ENCODE data around the gene IFNG-AS1.

Gene IFNG-AS1

GRCh38 chr12:67968321-67968720, 20.9 kb upstream of the IFNG-AS1 start:
- H3K4me1 ChIP-seq (ENCODE audit: insufficient read depth, low read length) = peaks cover 11% of the 10 kb centered on the region
- no peak overlapping the region for H3K27ac ChIP-seq (ENCODE audit: low read depth, low read length)
- no peak overlapping the region for H3K9ac ChIP-seq (ENCODE audit: low read length)
- H3K36me3 ChIP-seq (ENCODE audit: insufficient read depth, low read length) = no peaks in the 10 kb centered on the region
- H3K27me3 ChIP-seq (ENCODE audit: control insufficient read depth in 1 of 2, insufficient read depth in 2 of 2, low read length in 2 of 2) = no peaks in the 10 kb centered on the region
- H3K9me3 ChIP-seq (ENCODE audit: low read length) = no peaks in the 10 kb centered on the region
- H3K4me3 ChIP-seq (ENCODE audit: low read depth in 1 of 2, low read length in 2 of 2) = no peak overlapping the region

- H3K27me3 ChIP-seq (ENCODE audit: control insufficient read depth in 1 of 2, insufficient read depth in 2 of 2, low read length in 2 of 2) = no peaks in the 10 kb centered on the region
- H3K36me3 ChIP-seq (ENCODE audit: insufficient read depth, low read length) = no peaks in the 10 kb centered on the region
- peaks cover 11% of the 10 kb centered on the region for H3K4me1 ChIP-seq (ENCODE audit: insufficient read depth, low read length)
- H3K9ac ChIP-seq (ENCODE audit: low read length) = no peak overlapping the region
- H3K27ac ChIP-seq (ENCODE audit: low read depth, low read length) = no peak overlapping the region
- H3K4me3 ChIP-seq (ENCODE audit: low read depth in 1 of 2, low read length in 2 of 2) = no peak overlapping the region
- no peaks in the 10 kb centered on the region for H3K9me3 ChIP-seq (ENCODE audit: low read length)
Measured at GRCh38 chr12:67968725-67969124, 20.5 kb upstream of the IFNG-AS1 start.

GRCh38 chr12:67969134-67969802, 20.0 kb upstream of the IFNG-AS1 start:
- Histone ChIP-seq H3K9ac (ENCODE audit: low read length) (no peak overlapping the region), H3K27ac (ENCODE audit: low read depth, low read length) (no peak overlapping the region), H3K4me1 (ENCODE audit: insufficient read depth, low read length) (peaks cover 11% of the 10 kb centered on the region), H3K27me3 (ENCODE audit: control insufficient read depth in 1 of 2, insufficient read depth in 2 of 2, low read length in 2 of 2) (no peaks in the 10 kb centered on the region), H3K36me3 (ENCODE audit: insufficient read depth, low read length) (no peaks in the 10 kb centered on the region), H3K9me3 (ENCODE audit: low read length) (no peaks in the 10 kb centered on the region), H3K4me3 (ENCODE audit: low read depth in 1 of 2, low read length in 2 of 2) (no peak overlapping the region)

- no peak overlapping the region for H3K4me3 ChIP-seq (ENCODE audit: low read depth in 1 of 2, low read length in 2 of 2)
- H3K36me3 ChIP-seq (ENCODE audit: insufficient read depth, low read length) = no peaks in the 10 kb centered on the region
- H3K27ac ChIP-seq (ENCODE audit: low read depth, low read length) = no peak overlapping the region
- no peaks in the 10 kb centered on the region for H3K4me1 ChIP-seq (ENCODE audit: insufficient read depth, low read length)
- no peaks in the 10 kb centered on the region for H3K27me3 ChIP-seq (ENCODE audit: control insufficient read depth in 1 of 2, insufficient read depth in 2 of 2, low read length in 2 of 2)
- H3K9ac ChIP-seq (ENCODE audit: low read length) = no peak overlapping the region
- H3K9me3 ChIP-seq (ENCODE audit: low read length) = no peaks in the 10 kb centered on the region
Measured at GRCh38 chr12:67977668-67978067, 11.6 kb upstream of the IFNG-AS1 start.

- H3K4me3 ChIP-seq (ENCODE audit: low read depth in 1 of 2, low read length in 2 of 2) = no peak overlapping the region
- no peak overlapping the region for H3K9ac ChIP-seq (ENCODE audit: low read length)
- no peaks in the 10 kb centered on the region for H3K9me3 ChIP-seq (ENCODE audit: low read length)
- no peaks in the 10 kb centered on the region for H3K36me3 ChIP-seq (ENCODE audit: insufficient read depth, low read length)
- no peaks in the 10 kb centered on the region for H3K4me1 ChIP-seq (ENCODE audit: insufficient read depth, low read length)
- H3K27me3 ChIP-seq (ENCODE audit: control insufficient read depth in 1 of 2, insufficient read depth in 2 of 2, low read length in 2 of 2) = no peaks in the 10 kb centered on the region
- no peak overlapping the region for H3K27ac ChIP-seq (ENCODE audit: low read depth, low read length)
Measured at GRCh38 chr12:67980391-67980790, 8.9 kb upstream of the IFNG-AS1 start.

- H3K9me3 ChIP-seq (ENCODE audit: low read length) = no peaks in the 10 kb centered on the region
- H3K27ac ChIP-seq (ENCODE audit: low read depth, low read length) = no peak overlapping the region
- H3K36me3 ChIP-seq (ENCODE audit: insufficient read depth, low read length) = no peaks in the 10 kb centered on the region
- H3K9ac ChIP-seq (ENCODE audit: low read length) = no peak overlapping the region
- no peaks in the 10 kb centered on the region for H3K27me3 ChIP-seq (ENCODE audit: control insufficient read depth in 1 of 2, insufficient read depth in 2 of 2, low read length in 2 of 2)
- no peaks in the 10 kb centered on the region for H3K4me1 ChIP-seq (ENCODE audit: insufficient read depth, low read length)
- no peak overlapping the region for H3K4me3 ChIP-seq (ENCODE audit: low read depth in 1 of 2, low read length in 2 of 2)
Measured at GRCh38 chr12:67981287-67982162, 7.7 kb upstream of the IFNG-AS1 start.

- H3K27ac ChIP-seq (ENCODE audit: low read depth, low read length) = no peak overlapping the region
- no peak overlapping the region for H3K4me3 ChIP-seq (ENCODE audit: low read depth in 1 of 2, low read length in 2 of 2)
- H3K9me3 ChIP-seq (ENCODE audit: low read length) = no peaks in the 10 kb centered on the region
- no peaks in the 10 kb centered on the region for H3K36me3 ChIP-seq (ENCODE audit: insufficient read depth, low read length)
- H3K9ac ChIP-seq (ENCODE audit: low read length) = no peak overlapping the region
- H3K4me1 ChIP-seq (ENCODE audit: insufficient read depth, low read length) = no peaks in the 10 kb centered on the region
- H3K27me3 ChIP-seq (ENCODE audit: control insufficient read depth in 1 of 2, insufficient read depth in 2 of 2, low read length in 2 of 2) = no peaks in the 10 kb centered on the region
Measured at GRCh38 chr12:67982164-67982563, 7.1 kb upstream of the IFNG-AS1 start.

- H3K4me3 ChIP-seq (ENCODE audit: low read depth in 1 of 2, low read length in 2 of 2) = no peak overlapping the region
- no peaks in the 10 kb centered on the region for H3K9me3 ChIP-seq (ENCODE audit: low read length)
- no peaks in the 10 kb centered on the region for H3K27me3 ChIP-seq (ENCODE audit: control insufficient read depth in 1 of 2, insufficient read depth in 2 of 2, low read length in 2 of 2)
- H3K4me1 ChIP-seq (ENCODE audit: insufficient read depth, low read length) = no peaks in the 10 kb centered on the region
- H3K27ac ChIP-seq (ENCODE audit: low read depth, low read length) = no peak overlapping the region
- no peaks in the 10 kb centered on the region for H3K36me3 ChIP-seq (ENCODE audit: insufficient read depth, low read length)
- H3K9ac ChIP-seq (ENCODE audit: low read length) = no peak overlapping the region
Measured at GRCh38 chr12:67986632-67987031, 2.6 kb upstream of the IFNG-AS1 start.

GRCh38 chr12:67988601-67989021, 636 bp upstream of the IFNG-AS1 start:
- Histone ChIP-seq H3K4me3 (ENCODE audit: low read depth in 1 of 2, low read length in 2 of 2) (no peak overlapping the region), H3K9me3 (ENCODE audit: low read length) (no peaks in the 10 kb centered on the region), H3K4me1 (ENCODE audit: insufficient read depth, low read length) (no peaks in the 10 kb centered on the region), H3K27ac (ENCODE audit: low read depth, low read length) (no peak overlapping the region), H3K27me3 (ENCODE audit: control insufficient read depth in 1 of 2, insufficient read depth in 2 of 2, low read length in 2 of 2) (no peaks in the 10 kb centered on the region), H3K9ac (ENCODE audit: low read length) (no peak overlapping the region), H3K36me3 (ENCODE audit: insufficient read depth, low read length) (no peaks in the 10 kb centered on the region)

- Histone ChIP-seq H3K4me3 (ENCODE audit: low read depth in 1 of 2, low read length in 2 of 2) (no peak overlapping the region), H3K4me1 (ENCODE audit: insufficient read depth, low read length) (no peaks in the 10 kb centered on the region), H3K9ac (ENCODE audit: low read length) (no peak overlapping the region), H3K36me3 (ENCODE audit: insufficient read depth, low read length) (no peaks in the 10 kb centered on the region), H3K9me3 (ENCODE audit: low read length) (no peaks in the 10 kb centered on the region), H3K27ac (ENCODE audit: low read depth, low read length) (no peak overlapping the region), H3K27me3 (ENCODE audit: control insufficient read depth in 1 of 2, insufficient read depth in 2 of 2, low read length in 2 of 2) (no peaks in the 10 kb centered on the region)
Measured at GRCh38 chr12:67991158-67991557, 1.9 kb downstream of the IFNG-AS1 start.

- Histone ChIP-seq H3K4me3 (ENCODE audit: low read depth in 1 of 2, low read length in 2 of 2) (no peak overlapping the region), H3K9ac (ENCODE audit: low read length) (no peak overlapping the region), H3K9me3 (ENCODE audit: low read length) (no peaks in the 10 kb centered on the region), H3K27ac (ENCODE audit: low read depth, low read length) (no peak overlapping the region), H3K4me1 (ENCODE audit: insufficient read depth, low read length) (no peaks in the 10 kb centered on the region), H3K27me3 (ENCODE audit: control insufficient read depth in 1 of 2, insufficient read depth in 2 of 2, low read length in 2 of 2) (no peaks in the 10 kb centered on the region), H3K36me3 (ENCODE audit: insufficient read depth, low read length) (no peaks in the 10 kb centered on the region)
Measured at GRCh38 chr12:67993143-67993542, 3.9 kb downstream of the IFNG-AS1 start.

Measured in muscle layer of colon (tissue), 2 donors.